Stimulated activated CD8-positive, alpha-beta memory T cell treated with anti-CD3 and anti-CD28 coated beads, Interleukin-4, amount 100 ng/mL, for 24 hours (primary cell): Measurements from ENCODE around the gene NIM1K.
"Not testable (repeated sequence)": the region's sequence is repeated elsewhere in the genome, so short reads cannot be mapped to it uniquely, and the experiment has no call there.

Experiments
- DNase-seq: peaks from one replicate; pipeline ENCODE4 v3.0.0-alpha.2; 2020; ENCODE audit warnings: low read depth

Gene NIM1K

DNA sequence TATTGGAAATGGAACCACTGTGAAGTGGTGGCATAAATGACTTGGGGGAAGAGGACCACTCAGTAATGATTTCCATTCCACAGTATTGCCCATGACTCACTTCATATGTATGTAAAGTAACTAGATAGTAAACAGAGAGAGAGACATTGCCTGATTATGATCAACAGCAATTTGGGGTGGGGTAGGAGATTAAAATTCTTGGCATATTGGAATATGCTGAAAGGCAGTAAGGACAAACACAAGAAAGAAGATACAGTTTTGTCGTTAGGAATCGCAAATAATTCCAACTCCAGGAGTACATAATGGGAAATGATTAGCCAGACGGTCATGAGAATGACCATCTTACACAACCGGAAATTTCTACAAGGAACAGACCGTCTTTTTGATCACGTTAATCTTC is 122.7 kb downstream of the NIM1K start:
- no peak for DNase-seq

- DNase-seq, result no peak
These were observed 123.2 kb downstream of the NIM1K start for GRCh38 chr5:43315263-43315662.

DNA sequence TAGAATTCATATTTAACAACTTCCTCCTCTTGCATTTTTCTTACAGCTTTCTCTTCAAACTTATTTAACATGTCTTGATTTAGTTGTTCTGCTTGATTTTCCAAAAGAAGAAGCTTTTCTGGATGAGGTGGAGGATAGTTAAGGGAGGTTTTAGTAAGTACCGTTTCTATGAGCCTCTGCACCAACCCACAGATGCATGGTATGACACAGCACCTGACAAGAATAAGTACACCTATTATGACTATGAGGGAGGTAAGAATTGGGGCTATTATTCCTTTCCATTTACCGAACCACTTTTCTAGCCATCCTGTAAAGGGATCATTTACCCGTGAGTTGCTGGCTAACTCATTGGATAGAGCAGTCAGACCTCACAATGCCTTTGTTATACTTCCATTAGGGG is 123.7 kb downstream of the NIM1K start:
- no peak for DNase-seq

- DNase-seq, result no peak
These were observed 124.4 kb downstream of the NIM1K start for GRCh38 chr5:43316421-43316820.

DNA sequence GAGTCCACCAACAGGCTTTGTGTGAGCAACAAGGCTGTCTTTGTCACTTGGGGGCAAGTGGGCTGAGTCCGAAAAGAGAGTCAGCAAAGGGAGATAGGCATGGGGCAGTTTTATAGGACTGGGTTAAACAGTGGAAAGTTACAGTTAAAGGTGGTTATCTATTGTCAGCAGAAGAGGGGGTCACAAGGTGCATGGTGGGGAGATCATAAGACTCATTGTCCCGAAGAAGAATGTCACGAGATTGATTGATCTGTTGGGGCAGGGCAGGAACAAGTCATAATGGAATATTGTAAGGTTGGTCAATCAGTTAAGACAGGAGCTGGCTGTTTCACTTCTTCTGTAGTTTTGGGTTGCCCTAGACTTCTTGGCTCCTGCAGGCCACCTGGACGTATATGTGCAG is 128.8 kb downstream of the NIM1K start:
- no peak for DNase-seq

- not testable (repeated sequence) for DNase-seq
These were observed 131.5 kb downstream of the NIM1K start for GRCh38 chr5:43323488-43323887.

DNA sequence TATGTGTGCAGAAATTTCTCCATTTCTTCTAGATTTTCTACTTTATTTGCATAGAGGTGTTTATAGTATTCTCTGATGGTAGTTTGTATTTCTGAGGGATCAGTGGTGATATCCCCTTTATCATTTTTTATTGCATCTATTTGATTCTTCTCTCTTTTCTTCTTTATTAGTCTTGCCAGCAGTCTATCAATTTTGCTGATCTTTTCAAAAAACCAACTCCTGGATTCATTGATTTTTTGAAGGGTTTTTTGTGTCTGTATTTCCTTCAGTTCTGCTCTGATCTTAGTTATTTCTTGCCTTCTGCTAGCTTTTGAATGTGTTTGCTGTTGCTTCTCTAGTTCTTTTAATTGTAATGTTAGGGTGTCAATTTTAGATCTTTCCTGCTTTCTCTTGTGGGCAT is 133.6 kb downstream of the NIM1K start:
- DNase-seq, result not testable (repeated sequence)
